SK-N-SH treated with all-trans-retinoic acid at 6 μM for 48 hours (cell line): ENCODE data around the gene BCL3.

Source experiments
- ATAC-seq: fragments of 200-7000 bp; cut with Tn5 transposase; 3 replicates; pipeline ENCODE4 v1.9.1; 2020; ENCODE audit warnings: mild to moderate bottlenecking, moderate library complexity
- ARNTL ChIP-seq: fragments of 450-650 bp; formaldehyde crosslinking; IDR thresholded peaks from 2 replicates; pipeline ENCODE4 v1.5.0; 2020; ENCODE audit warnings: low read depth, mild to moderate bottlenecking, moderate library complexity, borderline replicate concordance
- BACH2 ChIP-seq: fragments of 250-450 bp; sonication (Bioruptor Pico); IDR thresholded peaks from 2 replicates; pipeline ENCODE4 v1.9.0; 2021; ENCODE audit warnings: mild to moderate bottlenecking, borderline replicate concordance
- ESRRG ChIP-seq: fragments of 250-450 bp; sonication (Bioruptor Pico); IDR thresholded peaks from 2 replicates; pipeline ENCODE4 v1.6.1; 2021; ENCODE audit warnings: mild to moderate bottlenecking
- GLIS3 ChIP-seq: fragments of 250-450 bp; sonication (Bioruptor Pico); IDR thresholded peaks from 2 replicates; pipeline ENCODE4 v1.5.0; 2020; ENCODE audit warnings: mild to moderate bottlenecking, moderate library complexity
- OSR1 ChIP-seq: fragments of 250-450 bp; sonication (Bioruptor Pico); IDR thresholded peaks from 2 replicates; pipeline ENCODE4 v1.8.0; 2022; ENCODE audit warnings: moderate library complexity, mild to moderate bottlenecking, inconsistent platforms
- PPARA ChIP-seq: fragments of 250-450 bp; sonication (Bioruptor Pico); IDR thresholded peaks from 2 replicates; pipeline ENCODE4 v1.5.0; 2020; ENCODE audit warnings: mild to moderate bottlenecking, borderline replicate concordance
- RARB ChIP-seq: fragments of 250-450 bp; sonication (Bioruptor Pico); IDR thresholded peaks from 2 replicates; pipeline ENCODE4 v1.8.0; 2021; ENCODE audit warnings: mild to moderate bottlenecking, moderate library complexity
- SNAI2 ChIP-seq: fragments of 250-450 bp; sonication (Bioruptor Pico); IDR thresholded peaks from 2 replicates; pipeline ENCODE4 v1.5.0; 2020; ENCODE audit warnings: mild to moderate bottlenecking, moderate library complexity
- TCF4 ChIP-seq: fragments of 250-450 bp; sonication (Bioruptor Pico); IDR thresholded peaks from 2 replicates; pipeline ENCODE4 v1.8.0; 2021; ENCODE audit warnings: mild to moderate bottlenecking, moderate library complexity, borderline replicate concordance
- TOX ChIP-seq: fragments of 250-450 bp; sonication (Bioruptor Pico); IDR thresholded peaks from 2 replicates; pipeline ENCODE4 v1.8.0; 2021; ENCODE audit warnings: mild to moderate bottlenecking, moderate library complexity, borderline replicate concordance
- ZC3H10 ChIP-seq: fragments of 250-450 bp; sonication (Bioruptor Pico); IDR thresholded peaks from 2 replicates; pipeline ENCODE4 v1.5.1; 2021; ENCODE audit warnings: mild to moderate bottlenecking, moderate library complexity
- ZFP3 ChIP-seq: fragments of 250-450 bp; sonication (Bioruptor Pico); IDR thresholded peaks from 2 replicates; pipeline ENCODE4 v1.5.0; 2020; ENCODE audit warnings: mild to moderate bottlenecking, moderate library complexity
- ZNF565 ChIP-seq: fragments of 450-650 bp; formaldehyde crosslinking; conservative IDR thresholded peaks from 2 replicates; pipeline ENCODE4 v1.5.0; 2020; ENCODE audit warnings: low read depth, mild to moderate bottlenecking, moderate library complexity
- ZNF70 ChIP-seq: fragments of 450-650 bp; formaldehyde crosslinking; IDR thresholded peaks from 2 replicates; pipeline ENCODE4 v1.5.0; 2020; ENCODE audit warnings: mild to moderate bottlenecking, moderate library complexity
- TF ChIP-seq, protein P1 (sequence below): fragments of 250-450 bp; sonication (Bioruptor Pico); IDR thresholded peaks from 2 replicates; pipeline ENCODE4 v1.8.0; 2021; ENCODE audit warnings: low read depth, mild to moderate bottlenecking, moderate library complexity, borderline replicate concordance
- TF ChIP-seq, protein P2 (sequence below): fragments of 250-450 bp; sonication (Bioruptor Pico); IDR thresholded peaks from 2 replicates; pipeline ENCODE4 v1.5.1; 2021; ENCODE audit warnings: mild to moderate bottlenecking, moderate library complexity
- TF ChIP-seq, protein P3 (sequence below): fragments of 250-450 bp; sonication (Bioruptor Pico); IDR thresholded peaks from 2 replicates; pipeline ENCODE4 v1.8.0; 2020; ENCODE audit warnings: mild to moderate bottlenecking, moderate library complexity, borderline replicate concordance

Gene BCL3

DNA sequence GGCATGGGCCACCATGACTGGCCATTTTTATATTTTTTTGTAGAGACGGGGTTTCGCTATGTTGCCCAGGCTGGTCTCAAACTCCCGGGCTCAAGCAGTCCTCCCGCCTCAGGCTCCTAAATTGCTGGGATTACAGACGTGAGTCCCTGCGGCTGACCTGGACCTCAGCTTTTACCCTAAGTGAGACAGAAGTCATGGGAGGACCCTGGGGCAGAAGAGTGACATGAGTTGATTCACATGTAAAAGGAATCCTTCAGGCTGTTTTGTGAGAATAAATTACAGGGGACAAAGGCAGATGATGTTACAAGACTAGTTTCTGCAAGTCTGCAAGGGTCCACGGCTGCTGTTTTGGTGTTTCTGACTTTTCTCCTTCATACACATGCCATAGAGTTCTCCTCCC, 57.8 kb downstream of the BCL3 start:
- no peak for ATAC-seq
- TF ChIP-seq ZC3H10 (CRISPR knock-in tag) (no peak), OSR1 (CRISPR knock-in tag) (no peak), PPARA (no peak), GLIS3 (CRISPR knock-in tag) (no peak), ZNF70 (CRISPR knock-in tag) (no peak), SNAI2 (CRISPR knock-in tag) (no peak)
- TF ChIP-seq, protein P1, sequence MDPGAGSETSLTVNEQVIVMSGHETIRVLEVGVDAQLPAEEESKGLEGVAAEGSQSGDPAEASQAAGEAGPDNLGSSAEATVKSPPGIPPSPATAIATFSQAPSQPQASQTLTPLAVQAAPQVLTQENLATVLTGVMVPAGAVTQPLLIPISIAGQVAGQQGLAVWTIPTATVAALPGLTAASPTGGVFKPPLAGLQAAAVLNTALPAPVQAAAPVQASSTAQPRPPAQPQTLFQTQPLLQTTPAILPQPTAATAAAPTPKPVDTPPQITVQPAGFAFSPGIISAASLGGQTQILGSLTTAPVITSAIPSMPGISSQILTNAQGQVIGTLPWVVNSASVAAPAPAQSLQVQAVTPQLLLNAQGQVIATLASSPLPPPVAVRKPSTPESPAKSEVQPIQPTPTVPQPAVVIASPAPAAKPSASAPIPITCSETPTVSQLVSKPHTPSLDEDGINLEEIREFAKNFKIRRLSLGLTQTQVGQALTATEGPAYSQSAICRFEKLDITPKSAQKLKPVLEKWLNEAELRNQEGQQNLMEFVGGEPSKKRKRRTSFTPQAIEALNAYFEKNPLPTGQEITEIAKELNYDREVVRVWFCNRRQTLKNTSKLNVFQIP (CRISPR knock-in tag) = no peak
- TF ChIP-seq, protein P2, sequence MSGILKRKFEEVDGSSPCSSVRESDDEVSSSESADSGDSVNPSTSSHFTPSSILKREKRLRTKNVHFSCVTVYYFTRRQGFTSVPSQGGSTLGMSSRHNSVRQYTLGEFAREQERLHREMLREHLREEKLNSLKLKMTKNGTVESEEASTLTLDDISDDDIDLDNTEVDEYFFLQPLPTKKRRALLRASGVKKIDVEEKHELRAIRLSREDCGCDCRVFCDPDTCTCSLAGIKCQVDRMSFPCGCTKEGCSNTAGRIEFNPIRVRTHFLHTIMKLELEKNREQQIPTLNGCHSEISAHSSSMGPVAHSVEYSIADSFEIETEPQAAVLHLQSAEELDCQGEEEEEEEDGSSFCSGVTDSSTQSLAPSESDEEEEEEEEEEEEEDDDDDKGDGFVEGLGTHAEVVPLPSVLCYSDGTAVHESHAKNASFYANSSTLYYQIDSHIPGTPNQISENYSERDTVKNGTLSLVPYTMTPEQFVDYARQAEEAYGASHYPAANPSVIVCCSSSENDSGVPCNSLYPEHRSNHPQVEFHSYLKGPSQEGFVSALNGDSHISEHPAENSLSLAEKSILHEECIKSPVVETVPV (CRISPR knock-in tag) = no peak

DNA sequence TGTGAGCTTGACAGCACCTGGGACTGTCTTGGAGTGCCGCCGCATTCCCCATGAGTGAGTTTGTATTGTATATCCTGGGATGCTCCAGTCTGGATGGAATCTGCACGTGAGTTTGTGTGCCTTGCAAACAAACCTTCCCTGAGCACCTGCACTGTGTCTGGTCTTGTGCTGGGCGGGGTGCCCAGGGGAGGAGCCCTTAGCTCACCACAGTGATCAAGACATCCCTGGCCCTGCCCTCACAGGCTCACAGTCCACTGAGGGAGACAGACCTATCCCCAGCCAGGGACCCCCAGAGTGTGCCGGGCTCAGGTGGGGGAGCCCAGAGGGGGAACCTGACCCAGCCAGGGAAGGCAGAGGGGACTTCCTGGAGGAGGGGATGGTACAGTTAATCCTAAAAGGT, 58.7 kb downstream of the BCL3 start:
- no peak for TF ChIP-seq BACH2 (CRISPR knock-in tag)
- no peak for TF ChIP-seq RARB
- no peak for TF ChIP-seq OSR1 (CRISPR knock-in tag)
- TF ChIP-seq, protein P2 (CRISPR knock-in tag) = no peak
- TF ChIP-seq ZC3H10 (CRISPR knock-in tag) = no peak
- no peak for TF ChIP-seq ARNTL (CRISPR knock-in tag)
- TF ChIP-seq, protein P1 (CRISPR knock-in tag) = no peak
- ATAC-seq = peak; percentile 31

DNA sequence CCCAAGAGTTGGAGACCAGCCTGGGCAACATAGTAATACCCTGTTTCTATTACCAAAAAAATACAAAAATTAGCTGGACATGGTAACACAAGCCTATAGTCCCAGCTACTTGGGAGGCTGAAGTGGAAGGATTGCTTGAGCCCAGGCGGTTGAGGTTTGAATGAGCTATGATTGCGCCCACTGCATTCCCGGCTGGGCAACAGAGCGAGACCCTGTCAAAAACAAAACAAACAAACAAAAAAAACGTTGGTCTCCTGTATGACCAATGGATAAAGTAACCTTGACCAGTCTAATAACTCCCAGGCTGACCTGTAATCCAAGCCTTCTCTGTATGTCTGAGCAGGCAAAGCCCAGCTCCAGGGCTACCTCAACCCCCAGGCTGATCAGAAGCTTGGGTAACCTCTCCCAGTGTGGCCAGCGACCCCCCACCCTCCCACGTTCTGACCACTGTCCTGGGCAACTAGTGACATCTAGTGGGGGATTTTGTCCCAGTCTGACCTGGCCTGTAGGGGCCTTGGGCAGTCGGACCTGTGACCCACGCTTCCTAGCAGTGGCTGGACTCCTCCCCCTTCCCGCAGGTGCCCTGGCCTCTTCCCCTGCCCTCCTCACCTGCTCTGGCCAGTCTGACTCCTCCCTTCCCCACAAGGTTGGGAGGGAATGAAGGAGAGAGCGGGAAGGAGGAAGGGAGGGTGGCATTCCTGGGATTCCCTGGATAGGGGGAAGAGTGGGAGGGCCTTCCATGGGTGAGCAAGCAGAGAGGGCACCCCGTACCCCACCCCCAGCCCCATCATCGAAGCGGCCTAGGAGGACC, 59.3 kb downstream of the BCL3 start:
- no peak for TF ChIP-seq ZFP3 (CRISPR knock-in tag)
- TF ChIP-seq TCF4 (CRISPR knock-in tag) = no peak
- TF ChIP-seq ARNTL (CRISPR knock-in tag) = no peak
- no peak for TF ChIP-seq OSR1 (CRISPR knock-in tag)
- TF ChIP-seq ESRRG = no peak
- TF ChIP-seq SNAI2 (CRISPR knock-in tag) = no peak
- TF ChIP-seq ZC3H10 (CRISPR knock-in tag) = no peak
- no peak for TF ChIP-seq TOX (CRISPR knock-in tag)
- TF ChIP-seq, protein P2 (CRISPR knock-in tag) = no peak
- no peak for TF ChIP-seq RARB
- no peak for TF ChIP-seq ZNF565 (CRISPR knock-in tag)
- TF ChIP-seq GLIS3 (CRISPR knock-in tag) = no peak
- TF ChIP-seq, protein P3, sequence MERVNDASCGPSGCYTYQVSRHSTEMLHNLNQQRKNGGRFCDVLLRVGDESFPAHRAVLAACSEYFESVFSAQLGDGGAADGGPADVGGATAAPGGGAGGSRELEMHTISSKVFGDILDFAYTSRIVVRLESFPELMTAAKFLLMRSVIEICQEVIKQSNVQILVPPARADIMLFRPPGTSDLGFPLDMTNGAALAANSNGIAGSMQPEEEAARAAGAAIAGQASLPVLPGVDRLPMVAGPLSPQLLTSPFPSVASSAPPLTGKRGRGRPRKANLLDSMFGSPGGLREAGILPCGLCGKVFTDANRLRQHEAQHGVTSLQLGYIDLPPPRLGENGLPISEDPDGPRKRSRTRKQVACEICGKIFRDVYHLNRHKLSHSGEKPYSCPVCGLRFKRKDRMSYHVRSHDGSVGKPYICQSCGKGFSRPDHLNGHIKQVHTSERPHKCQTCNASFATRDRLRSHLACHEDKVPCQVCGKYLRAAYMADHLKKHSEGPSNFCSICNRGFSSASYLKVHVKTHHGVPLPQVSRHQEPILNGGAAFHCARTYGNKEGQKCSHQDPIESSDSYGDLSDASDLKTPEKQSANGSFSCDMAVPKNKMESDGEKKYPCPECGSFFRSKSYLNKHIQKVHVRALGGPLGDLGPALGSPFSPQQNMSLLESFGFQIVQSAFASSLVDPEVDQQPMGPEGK (CRISPR knock-in tag) = no peak
- peak; percentile 69 for ATAC-seq
